Vagina (tissue), 2 donors: ENCODE data around the gene BET1L.

Experiments
- CTCF ChIP-seq, 3 experiments: fragments of 450-650 bp in 2 of 3; fragments of 200-600 bp in 1 of 3; sonication (generic) in 1 of 3; IDR thresholded peaks; one replicate each; pipeline ENCODE4 v1.5.1; 2017 to 2019; ENCODE audit warnings: antibody characterized with exemption in 3 of 3, mild to moderate bottlenecking in 2 of 3, moderate library complexity in 2 of 3
- POLR2A ChIP-seq, 2 donors: fragments of 450-650 bp; IDR thresholded peaks; one replicate each; pipeline ENCODE4 v1.6.1; 2017; ENCODE audit warnings: antibody characterized with exemption in 2 of 2, mild to moderate bottlenecking in 2 of 2, moderate library complexity in 2 of 2
- POLR2AphosphoS5 ChIP-seq, 2 donors: sonication (generic); formaldehyde crosslinking; IDR thresholded peaks; one replicate each; pipeline ENCODE4 v1.9.0; 2017; ENCODE audit warnings: antibody characterized with exemption in 2 of 2, mild to moderate bottlenecking in 2 of 2, low read depth in 1 of 2; ENCODE audit not compliant: insufficient read depth in 1 of 2

- TF ChIP-seq CTCF (IDR thresholded peaks at IDR 0.05) (peak in 2 of 3 experiments; percentile 46 to 53), POLR2A (IDR thresholded peaks at IDR 0.05) (no peak), POLR2AphosphoS5 (IDR thresholded peaks at IDR 0.05; ENCODE audit: insufficient read depth in 1 of 2, low read depth in 1 of 2) (no peak)
Measured at GRCh38 chr11:250740-251299, 43.6 kb upstream of the BET1L start.
